Activated T-cell treated with anti-CD3 and anti-CD28 coated beads, Interleukin-2, amount 50 U/mL, for 1 hour (primary cell): ENCODE data around the gene OR2AT4.
"Not testable (repeated sequence)": the region's sequence is repeated elsewhere in the genome, so short reads cannot be mapped to it uniquely, and the experiment has no call there.

Experiments
- DNase-seq: peaks from one replicate; pipeline ENCODE4 v3.0.0-alpha.2; 2020

Gene OR2AT4

GRCh38 chr11:75101424-75102128, 4.9 kb upstream of the OR2AT4 start:
- no peak for DNase-seq

- DNase-seq: no peak
These were observed 3.6 kb upstream of the OR2AT4 start for GRCh38 chr11:75100314-75100713.

DNA sequence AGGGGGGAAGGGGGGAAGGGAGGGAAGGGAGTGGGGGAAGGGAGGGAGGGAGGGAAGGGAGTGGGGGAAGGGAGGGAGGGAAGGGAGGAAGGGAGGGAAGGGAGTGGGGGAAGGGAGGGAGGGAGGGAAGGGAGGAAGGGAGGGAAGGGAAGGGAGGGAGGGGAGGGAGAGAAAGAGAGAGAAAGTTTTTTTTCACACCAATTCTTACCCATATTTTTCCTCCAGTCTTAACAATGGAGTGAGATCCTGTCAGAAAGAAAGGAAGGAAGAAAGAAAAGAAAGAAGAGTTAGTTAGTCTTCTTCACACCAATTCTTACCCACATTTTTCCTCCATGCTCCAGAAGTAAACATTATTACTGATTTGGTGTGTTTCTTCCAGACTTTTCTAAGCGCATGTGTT, 3.0 kb upstream of the OR2AT4 start:
- no peak for DNase-seq

DNA sequence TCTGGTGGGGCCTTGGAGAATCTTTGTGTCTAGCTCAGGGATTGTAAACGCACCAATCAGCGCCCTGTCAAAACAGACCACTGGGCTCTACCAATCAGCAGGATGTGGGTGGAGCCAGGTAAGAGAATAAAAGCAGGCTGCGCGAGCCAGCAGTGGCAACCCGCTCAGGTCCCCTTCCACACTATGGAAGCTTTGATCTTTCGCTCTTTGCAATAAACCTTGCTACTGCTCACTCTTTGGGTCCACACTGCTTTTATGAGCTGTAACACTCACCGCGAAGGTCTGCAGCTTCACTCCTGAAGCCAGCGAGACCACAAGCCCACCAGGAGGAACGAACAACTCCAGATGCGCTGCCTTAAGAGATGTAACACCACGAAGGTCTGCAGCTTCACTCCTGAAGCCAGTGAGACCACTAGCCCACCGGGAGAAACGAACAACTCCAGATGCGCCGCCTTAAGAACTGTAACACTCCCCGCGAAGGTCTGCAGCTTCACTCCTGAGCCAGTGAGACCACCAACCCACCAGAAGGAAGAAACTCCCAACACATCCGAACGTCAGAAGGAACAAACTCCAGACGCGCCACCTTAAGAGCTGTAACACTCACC, 2.3 kb upstream of the OR2AT4 start:
- DNase-seq: not testable (repeated sequence)

GRCh38 chr11:75098181-75098580, 1.5 kb upstream of the OR2AT4 start:
- DNase-seq: not testable (repeated sequence)

- no peak for DNase-seq
These were observed 489 bp upstream of the OR2AT4 start for GRCh38 chr11:75097173-75097557.

- not testable (repeated sequence) for DNase-seq
These were observed 2.3 kb downstream of the OR2AT4 start for GRCh38 chr11:75094382-75094781.

GRCh38 chr11:75090671-75091177, 6.0 kb downstream of the OR2AT4 start:
- DNase-seq: no peak

- DNase-seq: no peak
These were observed 9.1 kb downstream of the OR2AT4 start for GRCh38 chr11:75087319-75088305.

DNA sequence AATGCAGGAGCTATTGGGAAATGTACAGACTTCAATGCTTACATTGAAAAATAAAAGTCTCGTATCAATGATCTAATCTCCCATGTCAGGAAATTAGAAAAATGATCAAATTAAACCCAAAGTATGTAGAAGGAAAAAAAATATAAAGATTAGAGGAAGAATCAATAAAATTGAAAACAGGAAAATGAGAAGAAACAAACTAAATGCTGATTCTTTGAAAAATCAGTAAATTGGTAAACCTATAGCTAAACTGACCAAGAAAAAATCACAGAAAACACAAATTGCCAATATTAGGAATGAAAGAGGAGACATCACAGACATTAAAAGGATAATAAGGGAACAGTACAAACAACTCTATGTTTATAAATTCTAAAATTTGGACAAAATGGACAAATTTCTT, 11.8 kb downstream of the OR2AT4 start:
- no peak for DNase-seq

DNA sequence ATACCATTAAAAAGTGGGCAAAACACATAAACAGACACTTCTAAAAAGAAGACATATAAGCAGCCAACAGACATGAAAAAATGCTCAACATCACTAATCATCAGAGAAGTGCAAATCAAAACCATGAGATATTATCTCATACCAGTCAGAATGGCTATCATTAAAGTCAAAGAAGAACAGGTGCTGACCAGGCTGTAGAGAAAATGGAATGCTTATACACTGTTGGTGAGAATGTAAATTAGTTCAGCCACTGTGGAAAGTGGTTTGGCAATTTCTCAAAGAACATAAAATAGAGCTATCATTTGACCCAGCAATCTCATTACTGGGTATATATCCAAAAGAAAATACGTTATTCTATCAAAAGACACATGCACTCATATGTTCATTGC, 13.5 kb downstream of the OR2AT4 start:
- no peak for DNase-seq

GRCh38 chr11:75082601-75083216, 14.0 kb downstream of the OR2AT4 start:
- no peak for DNase-seq

- DNase-seq: no peak
These were observed 17.1 kb downstream of the OR2AT4 start for GRCh38 chr11:75079546-75079945.

- DNase-seq: no peak
These were observed 18.4 kb downstream of the OR2AT4 start for GRCh38 chr11:75078233-75078632.

- DNase-seq: no peak
These were observed 19.4 kb downstream of the OR2AT4 start for GRCh38 chr11:75077316-75077715.

DNA sequence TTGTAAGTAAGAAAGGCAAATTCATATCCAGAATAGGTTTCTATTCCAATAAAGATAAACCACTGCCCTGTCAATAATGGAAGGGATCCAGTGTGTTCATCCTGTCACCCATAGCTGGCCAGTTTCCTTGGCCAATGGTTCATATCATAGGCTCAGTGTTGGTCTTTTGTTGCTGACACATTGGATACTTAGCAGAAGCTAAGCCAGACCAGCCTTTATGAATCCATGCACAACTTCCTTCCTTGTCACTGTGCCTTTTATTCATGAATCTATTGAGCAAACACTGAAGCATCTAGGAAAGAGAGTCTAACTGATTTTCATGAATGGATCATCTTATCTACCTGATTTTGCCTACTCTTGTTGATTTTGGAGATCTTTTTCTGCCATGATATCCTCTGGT, 20.0 kb downstream of the OR2AT4 start:
- no peak for DNase-seq

GRCh38 chr11:75073459-75074190, 23.1 kb downstream of the OR2AT4 start:
- no peak for DNase-seq

DNA sequence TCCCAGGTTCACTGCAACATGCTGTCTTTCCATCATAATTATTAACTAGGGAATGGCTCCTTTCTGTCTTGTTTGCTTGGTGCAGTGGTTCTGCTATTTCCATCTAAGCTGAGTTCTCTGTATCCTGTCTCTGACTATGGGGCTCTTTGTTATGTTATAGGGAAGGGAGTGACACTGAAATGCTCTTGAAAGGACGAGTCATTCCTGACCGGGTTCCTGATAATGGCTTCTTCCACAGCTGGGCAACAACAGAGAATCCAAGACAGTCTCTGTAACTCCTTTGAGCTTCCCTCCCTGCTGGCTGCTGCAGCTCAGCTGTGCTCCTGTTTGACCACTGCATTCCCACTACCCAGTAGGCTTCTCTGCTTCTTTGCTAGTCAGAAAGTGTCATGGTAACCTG, 24.1 kb downstream of the OR2AT4 start:
- no peak for DNase-seq

DNA sequence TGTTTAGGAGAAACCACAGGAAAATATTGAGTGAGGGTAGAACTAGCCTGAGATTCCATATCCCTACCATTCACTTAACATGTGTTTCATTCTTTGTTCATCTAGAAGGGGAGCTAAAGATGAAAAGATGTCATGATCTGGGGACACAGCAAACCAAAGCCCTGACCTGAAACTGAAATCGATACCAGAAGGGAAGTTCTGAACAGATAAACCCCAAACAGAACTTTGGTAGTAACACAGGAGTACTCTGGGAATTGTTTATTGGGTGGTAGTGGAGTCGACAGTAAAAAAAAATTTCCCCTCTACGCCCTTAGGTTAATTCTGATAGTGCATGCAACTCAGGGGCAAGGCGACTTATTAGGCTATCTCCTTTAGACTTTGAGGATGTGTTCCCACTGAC, 27.2 kb downstream of the OR2AT4 start:
- DNase-seq: no peak

GRCh38 chr11:75068993-75069392, 27.7 kb downstream of the OR2AT4 start:
- DNase-seq: no peak

GRCh38 chr11:75068559-75068958, 28.1 kb downstream of the OR2AT4 start:
- DNase-seq: no peak

DNA sequence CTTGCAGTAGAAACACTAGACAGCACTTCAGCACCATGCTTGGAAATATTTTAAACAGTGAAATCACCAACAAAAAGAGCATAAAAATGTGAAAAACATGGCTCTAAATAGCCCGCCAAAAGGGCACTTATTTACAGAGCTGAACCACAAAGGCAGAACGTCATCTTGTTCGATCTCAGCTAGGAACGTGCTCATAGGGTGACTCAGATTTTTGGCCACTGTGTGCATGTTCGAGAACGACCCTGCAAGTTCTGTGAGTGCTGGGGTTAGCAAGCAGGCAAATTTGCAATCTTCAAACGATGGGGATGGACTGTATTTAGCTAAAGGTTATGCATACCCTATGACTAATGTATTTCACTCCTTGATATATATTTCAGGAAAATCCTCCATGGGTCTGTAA, 30.6 kb downstream of the OR2AT4 start:
- no peak for DNase-seq
